ENCODE data around the gene CRY1. TPM values are rescaled to one million over a fixed set of nuclear protein-coding genes. Genes with fewer than 3 reads are reported as not detected.

CRY1 gene
- polyA plus RNA-seq (2014; cell fraction: cytosol; rRNA removed) = 28.1 and 36.8 TPM in 2 replicates
- 62.0 and 79.8 TPM in 2 replicates for polyA plus RNA-seq (2014; cell fraction: nucleus; rRNA removed)

- DNase-seq (ENCODE audit: low spot score) = peak; percentile 96
Measured at GRCh38 chr12:107093417-107094182, at the start of gene CRY1. Gene CRY1 (minus strand): TSS chr12:107093549. CDS start chr12:107092961, 588 bp downstream.

- DNase-seq (ENCODE audit: low spot score) = peak; percentile 38
Measured at GRCh38 chr12:107139787-107140186, 46.4 kb upstream of the CRY1 start.

- DNase-seq (ENCODE audit: low spot score) = peak; percentile 55
Measured at GRCh38 chr12:107138990-107139389, 45.6 kb upstream of the CRY1 start.

- DNase-seq (ENCODE audit: low spot score) = no peak
Measured at GRCh38 chr12:107135177-107135576, 41.8 kb upstream of the CRY1 start.

- DNase-seq (ENCODE audit: low spot score) = peak; percentile 20
Measured at GRCh38 chr12:107134558-107134957, 41.2 kb upstream of the CRY1 start.

GRCh38 chr12:107133462-107133861, 40.1 kb upstream of the CRY1 start:
- DNase-seq (ENCODE audit: low spot score) = no peak

- peak; percentile 74 for DNase-seq (ENCODE audit: low spot score)
Measured at GRCh38 chr12:107131832-107132616, 38.7 kb upstream of the CRY1 start.

- peak; percentile 81 for DNase-seq (ENCODE audit: low spot score)
Measured at GRCh38 chr12:107130830-107131611, 37.7 kb upstream of the CRY1 start.

GRCh38 chr12:107129315-107129930, 36.1 kb upstream of the CRY1 start:
- peak; percentile 24 for DNase-seq (ENCODE audit: low spot score)

- no peak for DNase-seq (ENCODE audit: low spot score)
Measured at GRCh38 chr12:107127482-107128430, 34.4 kb upstream of the CRY1 start.

GRCh38 chr12:107126796-107127481, 33.6 kb upstream of the CRY1 start:
- DNase-seq (ENCODE audit: low spot score) = peak; percentile 56

GRCh38 chr12:107125833-107126232, 32.5 kb upstream of the CRY1 start:
- DNase-seq (ENCODE audit: low spot score) = no peak

- DNase-seq (ENCODE audit: low spot score) = no peak
Measured at GRCh38 chr12:107122452-107122958, 29.2 kb upstream of the CRY1 start.

GRCh38 chr12:107119091-107119490, 25.7 kb upstream of the CRY1 start:
- no peak for DNase-seq (ENCODE audit: low spot score)

GRCh38 chr12:107118624-107119023, 25.3 kb upstream of the CRY1 start:
- no peak for DNase-seq (ENCODE audit: low spot score)

GRCh38 chr12:107115119-107115518, 21.8 kb upstream of the CRY1 start:
- no peak for DNase-seq (ENCODE audit: low spot score)

GRCh38 chr12:107111314-107111713, 18.0 kb upstream of the CRY1 start:
- no peak for DNase-seq (ENCODE audit: low spot score)

- no peak for DNase-seq (ENCODE audit: low spot score)
Measured at GRCh38 chr12:107109726-107110719, 16.7 kb upstream of the CRY1 start.
